Measurements from ENCODE around the gene LCE2B. TPM values are rescaled to one million over a fixed set of nuclear protein-coding genes. Genes with fewer than 3 reads are reported as not detected.

Gene LCE2B
- total RNA-seq, 1 experiment from 2014 or later: not detected

DNA sequence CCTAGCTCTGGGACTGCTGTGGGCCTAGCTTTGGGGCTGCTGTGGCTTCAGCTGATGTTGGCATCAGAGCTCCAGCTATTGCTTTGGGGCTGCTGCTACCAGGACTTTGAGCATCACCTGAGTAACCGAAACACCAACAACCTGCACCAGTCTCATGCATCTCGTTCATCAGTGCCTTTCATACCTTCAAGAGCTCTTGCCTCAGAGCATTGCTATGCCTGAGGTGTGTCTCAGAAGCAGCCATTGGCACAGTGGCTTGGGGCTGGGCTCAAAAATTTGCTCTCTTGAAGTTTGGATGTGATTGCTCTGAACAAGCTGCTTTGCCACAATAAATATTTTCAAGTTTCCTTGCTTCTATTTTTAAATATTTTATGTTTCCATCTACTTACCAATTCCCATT lies 29.5 kb upstream of the LCE2B start:
- Histone ChIP-seq H2AK5ac (ENCODE audit: insufficient read length, low read length) (no peak overlapping the region), H3K23me2 (ENCODE audit: insufficient read length, low read depth, low read length, poor library complexity, severe bottlenecking) (no peaks in the 10 kb centered on the region), H2AFZ (ENCODE audit: low read length) (no peak overlapping the region), H3K27ac (ENCODE audit: insufficient read length, low read depth, low read length) (no peak overlapping the region), H3K79me1 (ENCODE audit: insufficient read depth, low read depth, low read length, poor library complexity, severe bottlenecking) (no peaks in the 10 kb centered on the region), H4K5ac (ENCODE audit: insufficient read length, low read depth, low read length) (no peak overlapping the region), H3K9me3 (ENCODE audit: control insufficient read depth, low read depth, low read length) (peaks cover 83% of the 10 kb centered on the region), H3K4ac (ENCODE audit: low read depth, low read length) (no peak overlapping the region), H3K79me2 (ENCODE audit: insufficient read depth, low read length) (no peaks in the 10 kb centered on the region), H3K23ac (ENCODE audit: insufficient read length, low read depth, low read length) (no peak overlapping the region), H3T11ph (ENCODE audit: low read length) (no peak overlapping the region), H3K27me3 (ENCODE audit: insufficient read depth, low read length) (no peaks in the 10 kb centered on the region), H4K20me1 (ENCODE audit: control insufficient read depth, insufficient read depth, insufficient read length) (no peaks in the 10 kb centered on the region), H3K56ac (ENCODE audit: insufficient read length, low read depth, low read length) (no peak overlapping the region), H4K8ac (replicated peaks; ENCODE audit: insufficient read length, low read depth, low read length) (no peak overlapping the region), H3K14ac (ENCODE audit: insufficient read depth, low read length) (no peak overlapping the region), H3K9ac (ENCODE audit: extremely low read depth, insufficient read length, low read length) (no peak overlapping the region), H3K4me2 (ENCODE audit: insufficient read depth, insufficient read length, low read length) (no peak overlapping the region), H2BK15ac (ENCODE audit: low read depth, low read length) (no peak overlapping the region), H2BK20ac (ENCODE audit: low read depth, low read length, poor library complexity, severe bottlenecking) (no peak overlapping the region), H2BK120ac (ENCODE audit: low read depth, low read length, poor library complexity, severe bottlenecking) (no peak overlapping the region), H2BK5ac (ENCODE audit: insufficient read length, low read length) (no peak overlapping the region), H3K18ac (ENCODE audit: insufficient read length, low read depth, low read length) (no peak overlapping the region), H3K4me1 (ENCODE audit: insufficient read depth, low read length) (no peaks in the 10 kb centered on the region), H4K91ac (ENCODE audit: insufficient read length, low read depth, low read length) (no peak overlapping the region), H2BK12ac (ENCODE audit: insufficient read length, low read depth, low read length) (no peak overlapping the region)
- peaks cover 0 to 23% (median 4%) of the 10 kb centered on the region in 3 experiments; a peak in 4 of 7 replicates for H3K36me3 Mint-ChIP-seq (ENCODE audit: insufficient read depth in 1 of 3, low read depth in 3 of 3)
- no peaks in the 10 kb centered on the region for H3K4me1 Mint-ChIP-seq
- no peaks in the 10 kb centered on the region; the same call in 1 of the 2 replicates for H3K27me3 Mint-ChIP-seq (ENCODE audit: low read depth)
- WGBS (ENCODE audit: extremely low coverage, insufficient read length, low lambda C conversion rate): no CpG with 5 or more reads among the region's 2 CpGs
- no peak overlapping the region for H3K27ac Mint-ChIP-seq
- TF ChIP-seq CTCF (conservative IDR thresholded peaks at IDR 0.05): no peak
- H3K9me3 Mint-ChIP-seq: peaks cover 90 to 94% of the 10 kb centered on the region in 2 experiments
- DNase-seq: no peak
- H3K4me3 Mint-ChIP-seq: no peak overlapping the region

Measured in H9 (cell line).